Measurements from ENCODE around the gene MAP7D2.

The MAP7D2 gene

DNA sequence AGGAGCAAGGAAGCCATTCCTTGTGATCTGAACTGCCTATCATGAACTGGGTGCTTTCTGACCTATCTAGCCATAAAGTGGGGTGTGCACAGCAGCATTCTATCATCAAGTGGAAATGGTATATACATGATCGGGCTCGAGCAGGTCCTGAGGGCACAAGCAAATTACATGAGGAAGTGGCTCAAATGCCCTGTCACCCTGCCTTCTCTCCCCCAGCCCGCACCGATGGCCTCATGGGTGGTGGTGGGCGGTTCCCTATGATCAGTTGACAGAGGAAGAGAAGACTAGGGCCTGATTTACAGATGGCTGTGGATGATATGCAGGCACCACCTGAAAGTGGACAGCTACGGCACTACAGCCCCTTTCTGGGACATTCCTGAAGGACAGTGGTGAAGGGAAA, 79.5 kb downstream of the MAP7D2 start:
- Histone ChIP-seq H3K9me3 (ENCODE audit: control insufficient read depth, insufficient read depth, low read depth, low read length) (no peaks in the 10 kb centered on the region), H3K4me1 (ENCODE audit: control insufficient read depth, insufficient read depth, low read length) (no peaks in the 10 kb centered on the region), H3K9ac (ENCODE audit: low read length) (no peak overlapping the region), H3K27me3 (ENCODE audit: control insufficient read depth, insufficient read depth, low read length) (no peaks in the 10 kb centered on the region), H3K4me3 (ENCODE audit: low read depth, low read length) (no peak overlapping the region), H3K36me3 (ENCODE audit: control insufficient read depth, insufficient read depth, low read length) (no peaks in the 10 kb centered on the region), H3K27ac (ENCODE audit: low read depth, low read length) (no peak overlapping the region)

- no peaks in the 10 kb centered on the region; the same call in 1 of the 2 replicates for H3K27me3 ChIP-seq (ENCODE audit: control insufficient read depth, insufficient read depth, low read length)
- no peaks in the 10 kb centered on the region for H3K36me3 ChIP-seq (ENCODE audit: control insufficient read depth, insufficient read depth, low read length)
- H3K9me3 ChIP-seq (ENCODE audit: control insufficient read depth, insufficient read depth, low read depth, low read length), result no peaks in the 10 kb centered on the region
- H3K9ac ChIP-seq (ENCODE audit: low read length), result no peak overlapping the region
- no peaks in the 10 kb centered on the region for H3K4me1 ChIP-seq (ENCODE audit: control insufficient read depth, insufficient read depth, low read length)
- no peak overlapping the region for H3K4me3 ChIP-seq (ENCODE audit: low read depth, low read length)
- H3K27ac ChIP-seq (ENCODE audit: low read depth, low read length), result no peak overlapping the region
Measured at GRCh38 chrX:20032201-20032600, 84.5 kb downstream of the MAP7D2 start.

- no peak overlapping the region for H3K4me3 ChIP-seq (ENCODE audit: low read depth, low read length)
Measured at GRCh38 chrX:20029728-20030127, 87.0 kb downstream of the MAP7D2 start.

DNA sequence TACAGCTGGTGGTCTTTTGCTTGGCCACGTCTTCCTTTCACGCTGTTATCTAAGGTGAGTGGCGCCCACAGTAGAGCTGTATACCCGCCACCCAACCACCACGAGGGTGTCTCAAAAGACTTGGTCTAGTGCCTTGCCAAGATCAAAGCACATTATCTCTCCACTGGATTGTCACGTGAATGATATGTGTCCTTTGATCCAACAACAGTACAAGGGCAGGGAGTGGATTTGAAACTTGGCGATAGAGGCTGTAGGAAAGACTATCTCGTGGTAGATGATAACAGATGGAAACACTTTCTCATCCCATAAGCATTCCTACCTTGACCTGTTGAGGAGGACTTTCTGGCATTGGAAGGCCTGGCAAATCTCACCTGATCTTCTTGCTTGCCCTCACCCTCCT, 88.1 kb downstream of the MAP7D2 start:
- Histone ChIP-seq H3K27ac (ENCODE audit: low read depth, low read length) (no peak overlapping the region), H3K4me3 (ENCODE audit: low read depth, low read length) (no peak overlapping the region), H3K36me3 (ENCODE audit: control insufficient read depth, insufficient read depth, low read length) (no peaks in the 10 kb centered on the region), H3K4me1 (ENCODE audit: control insufficient read depth, insufficient read depth, low read length) (peaks cover 11% of the 10 kb centered on the region), H3K9me3 (ENCODE audit: control insufficient read depth, insufficient read depth, low read depth, low read length) (no peaks in the 10 kb centered on the region), H3K9ac (ENCODE audit: low read length) (no peak overlapping the region), H3K27me3 (ENCODE audit: control insufficient read depth, insufficient read depth, low read length) (peaks cover 4% of the 10 kb centered on the region; the same call in 1 of the 2 replicates)

More at GRCh38 chrX:20029728-20030127, 87.0 kb downstream of the MAP7D2 start:
- H3K27ac ChIP-seq (ENCODE audit: low read depth, low read length), result no peak overlapping the region
- H3K27me3 ChIP-seq (ENCODE audit: control insufficient read depth, insufficient read depth, low read length), result peaks cover 4% of the 10 kb centered on the region; the same call in 1 of the 2 replicates
- H3K9me3 ChIP-seq (ENCODE audit: control insufficient read depth, insufficient read depth, low read depth, low read length), result no peaks in the 10 kb centered on the region
- H3K9ac ChIP-seq (ENCODE audit: low read length), result no peak overlapping the region
- peaks cover 11% of the 10 kb centered on the region for H3K4me1 ChIP-seq (ENCODE audit: control insufficient read depth, insufficient read depth, low read length)
- H3K36me3 ChIP-seq (ENCODE audit: control insufficient read depth, insufficient read depth, low read length), result no peaks in the 10 kb centered on the region

- Histone ChIP-seq H3K27me3 (ENCODE audit: control insufficient read depth, insufficient read depth, low read length) (peaks cover 4% of the 10 kb centered on the region; the same call in 1 of the 2 replicates), H3K36me3 (ENCODE audit: control insufficient read depth, insufficient read depth, low read length) (no peaks in the 10 kb centered on the region), H3K4me3 (ENCODE audit: low read depth, low read length) (no peak overlapping the region), H3K27ac (ENCODE audit: low read depth, low read length) (peak overlapping the region; percentile 41; the same call in 1 of the 2 replicates), H3K4me1 (ENCODE audit: control insufficient read depth, insufficient read depth, low read length) (peaks cover 11% of the 10 kb centered on the region), H3K9ac (ENCODE audit: low read length) (no peak overlapping the region), H3K9me3 (ENCODE audit: control insufficient read depth, insufficient read depth, low read depth, low read length) (no peaks in the 10 kb centered on the region)
Measured at GRCh38 chrX:20026278-20026677, 90.4 kb downstream of the MAP7D2 start.

DNA sequence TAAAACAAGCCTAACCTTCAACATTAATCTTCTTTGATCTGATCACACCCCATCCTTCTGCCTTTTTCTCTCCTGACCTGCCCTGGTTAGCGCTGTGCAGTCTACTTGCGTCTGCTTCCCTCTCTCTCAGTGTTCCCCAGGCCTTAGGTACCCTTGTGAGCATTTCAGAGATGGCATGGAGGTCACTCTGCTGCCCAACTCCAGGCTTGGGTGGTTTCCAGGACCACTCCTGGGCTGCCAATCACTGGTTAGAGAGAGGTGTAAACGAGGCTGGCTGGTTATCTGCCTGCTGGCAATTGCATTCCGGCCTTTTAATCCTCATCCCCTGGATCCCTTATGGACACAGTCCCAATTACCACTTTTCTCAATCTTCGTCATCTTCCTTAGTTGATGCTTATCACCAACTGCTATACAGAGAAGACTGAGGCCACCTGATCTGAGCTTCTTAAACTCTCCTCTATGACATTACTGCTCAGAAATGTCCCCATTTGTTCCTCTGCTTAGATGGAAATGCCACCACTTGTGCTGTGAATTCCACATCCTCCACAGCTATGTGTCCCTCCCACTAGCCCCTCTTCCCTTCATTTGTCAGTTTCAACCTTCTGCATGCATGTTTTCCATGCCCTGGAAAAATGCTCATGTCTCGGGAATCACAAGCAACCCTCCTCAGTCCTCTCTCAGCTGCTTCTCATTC, 96.9 kb downstream of the MAP7D2 start:
- Histone ChIP-seq H3K36me3 (ENCODE audit: control insufficient read depth, insufficient read depth, low read length) (no peaks in the 10 kb centered on the region), H3K9ac (ENCODE audit: low read length) (no peak overlapping the region), H3K27ac (ENCODE audit: low read depth, low read length) (no peak overlapping the region), H3K27me3 (ENCODE audit: control insufficient read depth, insufficient read depth, low read length) (no peaks in the 10 kb centered on the region; the same call in 1 of the 2 replicates), H3K9me3 (ENCODE audit: control insufficient read depth, insufficient read depth, low read depth, low read length) (no peaks in the 10 kb centered on the region), H3K4me3 (ENCODE audit: low read depth, low read length) (no peak overlapping the region), H3K4me1 (ENCODE audit: control insufficient read depth, insufficient read depth, low read length) (no peaks in the 10 kb centered on the region)

DNA sequence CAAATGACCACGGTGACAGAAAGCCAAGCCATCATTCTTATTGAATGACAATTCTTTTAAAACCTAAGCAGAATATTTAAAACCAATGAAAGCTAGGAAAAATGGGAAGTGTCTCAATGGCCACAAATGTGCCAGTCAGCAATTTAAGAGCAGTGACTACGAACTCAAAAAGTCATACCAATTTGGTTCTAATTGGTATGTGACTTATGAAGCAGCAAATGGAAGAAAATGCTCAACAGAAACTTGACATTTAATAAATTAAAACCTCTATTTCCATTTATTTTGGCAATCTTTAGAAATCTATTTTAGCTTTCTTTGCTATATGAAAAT, 100.1 kb downstream of the MAP7D2 start:
- Histone ChIP-seq H3K27ac (ENCODE audit: low read depth, low read length) (no peak overlapping the region), H3K36me3 (ENCODE audit: control insufficient read depth, insufficient read depth, low read length) (no peaks in the 10 kb centered on the region), H3K9me3 (ENCODE audit: control insufficient read depth, insufficient read depth, low read depth, low read length) (no peaks in the 10 kb centered on the region), H3K4me3 (ENCODE audit: low read depth, low read length) (no peak overlapping the region), H3K27me3 (ENCODE audit: control insufficient read depth, insufficient read depth, low read length) (no peaks in the 10 kb centered on the region; the same call in 1 of the 2 replicates), H3K9ac (ENCODE audit: low read length) (no peak overlapping the region), H3K4me1 (ENCODE audit: control insufficient read depth, insufficient read depth, low read length) (no peaks in the 10 kb centered on the region)

GRCh38 chrX:20015945-20016615, 100.6 kb downstream of the MAP7D2 start:
- no peak overlapping the region for H3K9ac ChIP-seq (ENCODE audit: low read length)
- H3K27me3 ChIP-seq (ENCODE audit: control insufficient read depth, insufficient read depth, low read length), result no peaks in the 10 kb centered on the region; the same call in 1 of the 2 replicates
- H3K9me3 ChIP-seq (ENCODE audit: control insufficient read depth, insufficient read depth, low read depth, low read length), result no peaks in the 10 kb centered on the region
- H3K4me1 ChIP-seq (ENCODE audit: control insufficient read depth, insufficient read depth, low read length), result no peaks in the 10 kb centered on the region
- H3K4me3 ChIP-seq (ENCODE audit: low read depth, low read length), result no peak overlapping the region
- H3K36me3 ChIP-seq (ENCODE audit: control insufficient read depth, insufficient read depth, low read length), result no peaks in the 10 kb centered on the region
- H3K27ac ChIP-seq (ENCODE audit: low read depth, low read length), result no peak overlapping the region

DNA sequence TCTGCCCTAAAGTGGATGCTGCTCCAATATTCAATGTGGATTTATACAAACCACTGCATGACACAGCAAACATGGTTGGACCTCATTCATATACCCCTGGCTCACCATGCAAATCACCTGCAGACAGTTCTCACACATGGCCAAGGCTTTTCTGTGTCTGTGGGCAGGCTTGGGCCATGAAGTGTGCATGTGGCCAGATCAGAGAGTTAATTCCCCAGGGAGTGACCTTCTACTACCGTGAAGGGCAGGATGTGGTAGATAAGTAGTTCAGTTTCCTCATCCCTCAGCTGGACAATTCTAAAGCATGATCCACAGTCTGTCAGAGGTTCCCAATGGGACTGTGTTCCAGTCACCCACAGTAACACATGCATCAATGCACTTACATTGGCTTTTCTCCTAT, 101.3 kb downstream of the MAP7D2 start:
- H3K4me1 ChIP-seq (ENCODE audit: control insufficient read depth, insufficient read depth, low read length), result no peaks in the 10 kb centered on the region
- H3K9me3 ChIP-seq (ENCODE audit: control insufficient read depth, insufficient read depth, low read depth, low read length), result no peaks in the 10 kb centered on the region
- no peak overlapping the region for H3K4me3 ChIP-seq (ENCODE audit: low read depth, low read length)
- H3K9ac ChIP-seq (ENCODE audit: low read length), result no peak overlapping the region
- no peaks in the 10 kb centered on the region; the same call in 1 of the 2 replicates for H3K27me3 ChIP-seq (ENCODE audit: control insufficient read depth, insufficient read depth, low read length)
- no peaks in the 10 kb centered on the region for H3K36me3 ChIP-seq (ENCODE audit: control insufficient read depth, insufficient read depth, low read length)
- no peak overlapping the region for H3K27ac ChIP-seq (ENCODE audit: low read depth, low read length)

GRCh38 chrX:20011608-20012007, 105.1 kb downstream of the MAP7D2 start:
- H3K4me3 ChIP-seq (ENCODE audit: low read depth, low read length), result no peak overlapping the region
- no peaks in the 10 kb centered on the region for H3K4me1 ChIP-seq (ENCODE audit: control insufficient read depth, insufficient read depth, low read length)
- H3K27ac ChIP-seq (ENCODE audit: low read depth, low read length), result no peak overlapping the region
- no peak overlapping the region for H3K9ac ChIP-seq (ENCODE audit: low read length)
- H3K27me3 ChIP-seq (ENCODE audit: control insufficient read depth, insufficient read depth, low read length), result peaks cover 3% of the 10 kb centered on the region; the same call in 1 of the 2 replicates
- no peaks in the 10 kb centered on the region for H3K9me3 ChIP-seq (ENCODE audit: control insufficient read depth, insufficient read depth, low read depth, low read length)
- H3K36me3 ChIP-seq (ENCODE audit: control insufficient read depth, insufficient read depth, low read length), result no peaks in the 10 kb centered on the region

GRCh38 chrX:20007962-20008622, 108.6 kb downstream of the MAP7D2 start:
- Histone ChIP-seq H3K9me3 (ENCODE audit: control insufficient read depth, insufficient read depth, low read depth, low read length) (no peaks in the 10 kb centered on the region), H3K4me3 (ENCODE audit: low read depth, low read length) (no peak overlapping the region), H3K9ac (ENCODE audit: low read length) (no peak overlapping the region)

More at GRCh38 chrX:20007962-20008622, 108.6 kb downstream of the MAP7D2 start:
- Histone ChIP-seq H3K27ac (ENCODE audit: low read depth, low read length) (no peak overlapping the region), H3K4me1 (ENCODE audit: control insufficient read depth, insufficient read depth, low read length) (no peaks in the 10 kb centered on the region), H3K27me3 (ENCODE audit: control insufficient read depth, insufficient read depth, low read length) (peaks cover 3% of the 10 kb centered on the region; the same call in 1 of the 2 replicates), H3K36me3 (ENCODE audit: control insufficient read depth, insufficient read depth, low read length) (no peaks in the 10 kb centered on the region)
